Astrocyte of the spinal cord (primary cell): ENCODE results near the gene KAT6B.
"Not testable (repeated sequence)": the region's sequence is repeated elsewhere in the genome, so short reads cannot be mapped to it uniquely, and the experiment has no call there.

Experiments
- DNase-seq: peaks from one replicate; pipeline ENCODE4 v3.0.0; 2011; ENCODE audit warnings: low read depth, low spot score
- H3K4me3 ChIP-seq: 2 replicates; pipeline ENCODE4 v1.5.1; 2011; ENCODE audit warnings: low read depth, mild to moderate bottlenecking, low read length, moderate library complexity
- in situ Hi-C: cut with HindIII; loops from 2 replicates; pipeline ENCODE4 v1.10.0; 2017; ENCODE audit warnings: low sequenced_read_pairs
- TF ChIP-seq, protein P1 (sequence below): IDR thresholded peaks from 2 replicates; pipeline ENCODE4 v1.5.1; 2012; ENCODE audit warnings: low read depth, mild to moderate bottlenecking, low read length, inconsistent platforms

KAT6B gene

DNA sequence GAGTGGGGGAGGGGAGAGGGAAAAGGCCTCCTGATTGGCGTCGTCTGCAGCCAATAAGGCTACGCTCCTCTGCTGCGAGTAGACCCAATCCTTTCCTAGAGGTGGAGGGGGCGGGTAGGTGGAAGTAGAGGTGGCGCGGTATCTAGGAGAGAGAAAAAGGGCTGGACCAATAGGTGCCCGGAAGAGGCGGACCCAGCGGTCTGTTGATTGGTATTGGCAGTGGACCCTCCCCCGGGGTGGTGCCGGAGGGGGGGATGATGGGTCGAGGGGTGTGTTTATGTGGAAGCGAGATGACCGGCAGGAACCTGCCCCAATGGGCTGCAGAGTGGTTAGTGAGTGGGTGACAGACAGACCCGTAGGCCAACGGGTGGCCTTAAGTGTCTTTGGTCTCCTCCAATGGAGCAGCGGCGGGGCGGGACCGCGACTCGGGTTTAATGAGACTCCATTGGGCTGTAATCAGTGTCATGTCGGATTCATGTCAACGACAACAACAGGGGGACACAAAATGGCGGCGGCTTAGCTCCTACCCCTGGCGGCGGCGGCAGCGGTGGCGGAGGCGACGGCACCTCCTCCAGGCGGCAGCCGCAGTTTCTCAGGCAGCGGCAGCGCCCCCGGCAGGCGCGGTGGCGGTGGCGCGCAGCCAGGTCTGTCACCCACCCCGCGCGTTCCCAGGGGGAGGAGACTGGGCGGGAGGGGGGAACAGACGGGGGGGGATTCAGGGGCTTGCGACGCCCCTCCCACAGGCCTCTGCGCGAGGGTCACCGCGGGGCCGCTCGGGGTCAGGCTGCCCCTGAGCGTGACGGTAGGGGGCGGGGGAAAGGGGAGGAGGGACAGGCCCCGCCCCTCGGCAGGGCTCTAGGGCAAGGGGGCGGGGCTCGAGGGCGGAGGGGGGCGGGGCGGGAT lies at the start of gene KAT6B:
Gene KAT6B (plus strand): TSS at position 459 of the 903 bp plus-strand sequence. CDS start 16,258 bp downstream, outside the sequence.
- in situ Hi-C loops = no loop called here
- peak; percentile 100 for DNase-seq
- TF ChIP-seq, protein P1, sequence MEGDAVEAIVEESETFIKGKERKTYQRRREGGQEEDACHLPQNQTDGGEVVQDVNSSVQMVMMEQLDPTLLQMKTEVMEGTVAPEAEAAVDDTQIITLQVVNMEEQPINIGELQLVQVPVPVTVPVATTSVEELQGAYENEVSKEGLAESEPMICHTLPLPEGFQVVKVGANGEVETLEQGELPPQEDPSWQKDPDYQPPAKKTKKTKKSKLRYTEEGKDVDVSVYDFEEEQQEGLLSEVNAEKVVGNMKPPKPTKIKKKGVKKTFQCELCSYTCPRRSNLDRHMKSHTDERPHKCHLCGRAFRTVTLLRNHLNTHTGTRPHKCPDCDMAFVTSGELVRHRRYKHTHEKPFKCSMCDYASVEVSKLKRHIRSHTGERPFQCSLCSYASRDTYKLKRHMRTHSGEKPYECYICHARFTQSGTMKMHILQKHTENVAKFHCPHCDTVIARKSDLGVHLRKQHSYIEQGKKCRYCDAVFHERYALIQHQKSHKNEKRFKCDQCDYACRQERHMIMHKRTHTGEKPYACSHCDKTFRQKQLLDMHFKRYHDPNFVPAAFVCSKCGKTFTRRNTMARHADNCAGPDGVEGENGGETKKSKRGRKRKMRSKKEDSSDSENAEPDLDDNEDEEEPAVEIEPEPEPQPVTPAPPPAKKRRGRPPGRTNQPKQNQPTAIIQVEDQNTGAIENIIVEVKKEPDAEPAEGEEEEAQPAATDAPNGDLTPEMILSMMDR = peak; percentile 24
- peak within 1 kb of the TSS; percentile 81 for H3K4me3 ChIP-seq

GRCh38 chr10:74778436-74779094 lies 47.8 kb upstream of the KAT6B start:
- no peak for DNase-seq
- TF ChIP-seq, protein P1 = no peak
- in situ Hi-C loops = no loop called here
- no peak overlapping the region for H3K4me3 ChIP-seq

- in situ Hi-C loops, DNase-seq, H3K4me3 ChIP-seq: not testable (repeated sequence)
Observed at GRCh38 chr10:74781870-74782269, 44.5 kb upstream of the KAT6B start.

GRCh38 chr10:74784462-74784861 lies 41.9 kb upstream of the KAT6B start:
- TF ChIP-seq, protein P1 = no peak
- H3K4me3 ChIP-seq = no peak overlapping the region
- DNase-seq = no peak
- in situ Hi-C loops = no loop called here

DNA sequence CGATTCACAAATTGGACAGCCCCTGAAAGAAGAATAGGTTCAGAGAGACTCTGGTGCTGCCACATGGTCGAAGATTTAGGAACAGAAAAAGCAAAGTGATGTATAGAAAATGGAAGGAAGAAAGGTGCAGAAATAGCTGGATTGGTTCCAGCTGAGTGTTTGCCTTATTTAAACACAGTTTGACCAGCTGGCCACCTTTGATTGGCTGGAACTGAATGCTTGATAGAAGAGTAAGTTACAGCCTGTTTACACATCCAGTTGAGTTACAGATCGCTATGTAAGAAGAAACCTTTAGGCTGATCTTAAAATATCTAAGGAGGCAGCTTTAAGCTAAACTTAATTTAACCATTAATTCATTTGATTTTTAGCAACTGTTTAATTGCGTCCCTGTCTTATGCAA lies 40.3 kb upstream of the KAT6B start:
- DNase-seq = no peak
- TF ChIP-seq, protein P1 = no peak
- in situ Hi-C loops = no loop called here
- H3K4me3 ChIP-seq = no peak overlapping the region

DNA sequence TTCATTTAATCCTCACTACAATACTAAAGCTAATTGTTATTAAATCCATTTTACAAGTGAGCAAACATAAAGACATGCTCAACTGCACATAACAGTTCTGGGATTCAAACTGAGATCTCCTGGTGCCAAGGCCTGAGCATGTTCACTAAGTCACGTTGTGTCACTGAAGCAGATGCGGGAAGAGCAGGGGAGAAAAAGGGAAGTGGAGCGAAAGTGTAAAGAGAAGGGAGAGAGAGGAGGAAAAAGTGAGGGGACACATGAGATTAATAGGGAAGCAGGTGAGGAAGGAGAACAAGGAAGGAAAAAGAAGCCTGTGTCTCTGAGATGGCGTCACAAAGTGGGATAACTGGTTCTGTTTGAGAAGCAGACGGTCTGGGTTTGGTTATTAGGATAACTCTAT lies 38.9 kb upstream of the KAT6B start:
- no peak for DNase-seq
- in situ Hi-C loops = no loop called here
- TF ChIP-seq, protein P1 = no peak
- H3K4me3 ChIP-seq = no peak overlapping the region

DNA sequence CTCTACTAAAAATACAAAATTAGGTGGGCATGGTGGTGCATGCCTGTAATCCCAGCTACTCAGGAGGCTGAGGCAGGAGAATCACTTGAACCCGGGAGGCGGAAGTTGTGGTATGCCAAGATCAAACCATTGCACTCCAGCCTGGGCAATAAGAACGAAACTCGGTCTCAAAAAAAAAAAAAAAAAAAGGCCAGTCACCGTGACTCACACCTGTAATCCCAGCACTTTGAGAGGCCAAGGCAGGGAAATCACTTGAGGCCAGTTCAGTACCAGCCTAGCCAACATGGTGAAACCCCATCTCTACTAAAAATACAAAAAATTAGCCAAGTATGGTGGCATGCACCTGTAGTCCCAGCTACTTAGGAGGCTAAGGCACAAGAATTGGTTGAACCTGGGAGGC lies 34.4 kb upstream of the KAT6B start:
- DNase-seq, in situ Hi-C loops, H3K4me3 ChIP-seq: not testable (repeated sequence)
